Fibroblast of lung (primary cell): Measurements from ENCODE around the gene AGRP. TPM values are rescaled to one million over a fixed set of nuclear protein-coding genes. Genes with fewer than 3 reads are reported as not detected.
A peak's percentile ranks its signal among the peaks of the same experiment; 100 is the strongest.
"Not testable (repeated sequence)": the region's sequence is repeated elsewhere in the genome, so short reads cannot be mapped to it uniquely, and the experiment has no call there.

Experiments
- DNase-seq, 2 donors: peaks; one replicate each; pipeline versions ENCODE4 v3.0.0 to v3.0.0-alpha.2; 2010; ENCODE audit warnings: low read depth in 2 of 2
- H2AFZ ChIP-seq: 2 replicates; pipeline ENCODE4 v1.5.1; 2012; ENCODE audit warnings: low read length, control low read depth, inconsistent platforms
- H3K27ac ChIP-seq: 2 replicates; pipeline ENCODE4 v1.5.1; 2011; ENCODE audit warnings: low read length, control low read depth; ENCODE audit not compliant: insufficient read depth
- H3K27me3 ChIP-seq: 2 replicates; pipeline ENCODE4 v1.5.1; 2011; ENCODE audit warnings: mild to moderate bottlenecking, low read length; ENCODE audit not compliant: control insufficient read depth, insufficient read depth
- H3K36me3 ChIP-seq: 2 replicates; pipeline ENCODE4 v1.5.1; 2011; ENCODE audit warnings: low read length; ENCODE audit not compliant: control insufficient read depth, insufficient read depth
- H3K4me1 ChIP-seq: 2 replicates; pipeline ENCODE4 v1.5.1; 2011; ENCODE audit warnings: low read length; ENCODE audit not compliant: control insufficient read depth, insufficient read depth; ENCODE audit errors: extremely low read depth
- H3K4me2 ChIP-seq: 2 replicates; pipeline ENCODE4 v1.5.1; 2011; ENCODE audit warnings: low read length, control low read depth; ENCODE audit not compliant: insufficient read depth; ENCODE audit errors: extremely low read depth
- H3K4me3 ChIP-seq, 4 experiments: fragments of 200-600 bp in 1 of 4; sonication (generic) in 1 of 4; replicated peaks in 1 of 4; 2 replicates each; pipeline ENCODE4 v1.5.1; 2011 to 2016; ENCODE audit warnings: low read length in 4 of 4, low read depth in 3 of 4, mild to moderate bottlenecking in 3 of 4, control low read depth in 2 of 4, inconsistent platforms in 1 of 4, mixed read lengths in 1 of 4; ENCODE audit not compliant: insufficient read depth in 1 of 4; ENCODE audit errors: control extremely low read depth in 1 of 4
- H3K79me2 ChIP-seq: 2 replicates; pipeline ENCODE4 v1.5.1; 2012; ENCODE audit warnings: mild to moderate bottlenecking, low read length, inconsistent platforms; ENCODE audit not compliant: control insufficient read depth, insufficient read depth
- H3K9ac ChIP-seq: 2 replicates; pipeline ENCODE4 v1.5.1; 2011; ENCODE audit warnings: mild to moderate bottlenecking, low read length, control low read depth; ENCODE audit not compliant: insufficient read depth
- H3K9me3 ChIP-seq: 2 replicates; pipeline ENCODE4 v1.5.1; 2012; ENCODE audit warnings: low read depth, low read length; ENCODE audit not compliant: control insufficient read depth, insufficient read depth
- H4K20me1 ChIP-seq: 2 replicates; pipeline ENCODE4 v1.5.1; 2011; ENCODE audit warnings: low read length; ENCODE audit not compliant: control insufficient read depth, insufficient read depth; ENCODE audit errors: extremely low read depth
- CTCF ChIP-seq, 2 donors: IDR thresholded peaks in 1 of 2; conservative IDR thresholded peaks in 1 of 2; 1 replicate in 1 of 2; 2 replicates in 1 of 2; pipeline ENCODE4 v1.5.1; 2011 to 2012; ENCODE audit warnings: low read length in 2 of 2, control low read depth in 1 of 2, inconsistent platforms in 1 of 2, low read depth in 1 of 2, mild to moderate bottlenecking in 1 of 2
- EZH2 ChIP-seq: IDR thresholded peaks from 2 replicates; pipeline ENCODE4 v1.5.1; 2012; ENCODE audit warnings: low read length, control low read depth, mild to moderate bottlenecking; ENCODE audit errors: missing control alignments
- polyA plus RNA-seq, 2 donors: library from polyadenylated mRNA; depleted of rRNA in 1 of 2; stranded (reverse) in 1 of 2; unstranded in 1 of 2; fragments of >200 nt; gene quantifications; 2 replicates each; pipeline ENCODE4 v1.2.1, GENCODE V29; 2011 to 2012; ENCODE audit warnings: missing spikeins in 1 of 2
- total RNA-seq: library from RNA; depleted of rRNA; stranded (reverse); fragments of >200 nt; gene quantifications from 2 replicates; pipeline ENCODE4 v1.2.1, GENCODE V29; 2014

The AGRP gene
- total and polyA plus RNA-seq, 2 donors (not counting 1 experiment from before 2014, with no cell fraction given), result not detected

DNA sequence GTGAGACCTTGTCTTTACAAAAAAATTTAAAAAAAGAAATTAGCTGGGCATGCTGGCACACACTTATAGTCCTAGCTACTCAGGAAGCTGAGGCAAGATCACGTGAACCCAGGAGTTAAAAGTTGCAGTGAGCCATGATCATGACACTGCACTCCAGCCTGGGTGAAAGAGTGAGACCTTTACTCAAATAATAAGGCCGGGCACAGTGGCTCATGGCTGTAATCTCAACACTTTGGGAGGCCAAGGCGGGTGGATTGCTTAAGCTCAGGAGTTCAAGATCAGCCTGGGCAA lies 33.8 kb upstream of the AGRP start:
- no peak for TF ChIP-seq EZH2
- Histone ChIP-seq H3K4me2 (no peak overlapping the region), H3K36me3 (no peaks in the 10 kb centered on the region)

GRCh38 chr16:67516296-67517154 lies 33.2 kb upstream of the AGRP start:
- Histone ChIP-seq H3K4me3 (no peak overlapping the region), H3K27ac (no peak overlapping the region), H4K20me1 (no peaks in the 10 kb centered on the region), H3K9ac (no peak overlapping the region), H3K9me3 (no peaks in the 10 kb centered on the region), H3K36me3 (no peaks in the 10 kb centered on the region), H3K27me3 (no peaks in the 10 kb centered on the region), H3K79me2 (no peaks in the 10 kb centered on the region), H3K4me2 (no peak overlapping the region), H2AFZ (no peak overlapping the region), H3K4me1 (peaks cover 14% of the 10 kb centered on the region)
- peak; percentile 25 to 79 for DNase-seq
- TF ChIP-seq CTCF (conservative IDR thresholded peaks at IDR 0.05 in 1 of 2, IDR thresholded peaks at IDR 0.05 in 1 of 2; ENCODE audit: low read depth in 1 of 2, low read length in 2 of 2) (no peak), EZH2 (no peak)

More for the DNA sequence above, 33.8 kb upstream of the AGRP start:
- Histone ChIP-seq H3K4me1 (peaks cover 16% of the 10 kb centered on the region), H3K9ac (no peak overlapping the region), H3K4me3 (no peak overlapping the region), H3K9me3 (no peaks in the 10 kb centered on the region), H3K79me2 (no peaks in the 10 kb centered on the region), H3K27me3 (no peaks in the 10 kb centered on the region), H4K20me1 (no peaks in the 10 kb centered on the region), H2AFZ (no peak overlapping the region), H3K27ac (no peak overlapping the region)
- no peak for DNase-seq

DNA sequence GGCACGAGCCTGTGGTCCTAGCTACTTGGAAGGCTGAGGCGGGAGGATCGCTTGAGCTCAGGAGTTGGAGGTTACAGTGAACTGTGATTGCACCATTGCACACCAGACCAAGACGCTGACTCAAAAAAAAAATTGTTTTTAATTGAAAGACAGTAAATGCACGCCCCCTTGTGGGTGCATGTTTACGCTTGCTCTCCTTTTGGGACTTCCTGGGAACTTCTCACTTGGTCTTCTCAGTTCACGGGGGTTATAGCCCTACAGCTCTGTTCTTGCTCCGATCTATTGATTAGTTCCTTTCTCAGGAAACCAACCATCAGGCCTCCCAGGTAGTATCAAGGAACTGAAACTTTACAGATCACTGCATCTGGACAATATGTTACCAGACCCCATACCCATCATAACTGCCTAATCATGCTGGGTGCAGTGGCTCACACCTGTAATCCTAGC lies 31.1 kb upstream of the AGRP start:
- DNase-seq, result peak; percentile 72 to 91
- no peak overlapping the region for H2AFZ ChIP-seq
- H3K79me2 ChIP-seq, result no peaks in the 10 kb centered on the region
- no peaks in the 10 kb centered on the region for H3K9me3 ChIP-seq
- no peaks in the 10 kb centered on the region for H4K20me1 ChIP-seq
- H3K27me3 ChIP-seq, result no peaks in the 10 kb centered on the region
- H3K27ac ChIP-seq, result no peak overlapping the region
- H3K36me3 ChIP-seq, result no peaks in the 10 kb centered on the region
- no peak overlapping the region for H3K4me3 ChIP-seq
- peaks cover 10% of the 10 kb centered on the region for H3K4me1 ChIP-seq
- no peak overlapping the region for H3K9ac ChIP-seq
- H3K4me2 ChIP-seq, result no peak overlapping the region
- TF ChIP-seq CTCF (conservative IDR thresholded peaks at IDR 0.05 in 1 of 2, IDR thresholded peaks at IDR 0.05 in 1 of 2; ENCODE audit: low read depth in 1 of 2, low read length in 2 of 2) (peak; percentile 71 to 78), EZH2 (no peak)

GRCh38 chr16:67513892-67514291 lies 30.5 kb upstream of the AGRP start:
- H2AFZ ChIP-seq, H3K9me3 ChIP-seq, H3K4me1 ChIP-seq, H4K20me1 ChIP-seq, H3K4me2 ChIP-seq, H3K4me3 ChIP-seq, H3K36me3 ChIP-seq, H3K27ac ChIP-seq, DNase-seq, H3K79me2 ChIP-seq, H3K27me3 ChIP-seq, H3K9ac ChIP-seq: not testable (repeated sequence)
